ENCODE measurements around the gene MARCKSL1. TPM values are rescaled to one million over a fixed set of nuclear protein-coding genes. Genes with fewer than 3 reads are reported as not detected.

Gene MARCKSL1, protein sequence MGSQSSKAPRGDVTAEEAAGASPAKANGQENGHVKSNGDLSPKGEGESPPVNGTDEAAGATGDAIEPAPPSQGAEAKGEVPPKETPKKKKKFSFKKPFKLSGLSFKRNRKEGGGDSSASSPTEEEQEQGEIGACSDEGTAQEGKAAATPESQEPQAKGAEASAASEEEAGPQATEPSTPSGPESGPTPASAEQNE
- total RNA-seq: 28.5 TPM
- long read RNA-seq, transcript MARCKSL1-201 (2 exons, 1,699 nt): major isoform, 53 of 56 reads
- long read RNA-seq, partial matches to known transcripts: 0 of 56 reads
- long read RNA-seq, other reads (novel, unspliced or antisense): 3 of 56 reads

DNA sequence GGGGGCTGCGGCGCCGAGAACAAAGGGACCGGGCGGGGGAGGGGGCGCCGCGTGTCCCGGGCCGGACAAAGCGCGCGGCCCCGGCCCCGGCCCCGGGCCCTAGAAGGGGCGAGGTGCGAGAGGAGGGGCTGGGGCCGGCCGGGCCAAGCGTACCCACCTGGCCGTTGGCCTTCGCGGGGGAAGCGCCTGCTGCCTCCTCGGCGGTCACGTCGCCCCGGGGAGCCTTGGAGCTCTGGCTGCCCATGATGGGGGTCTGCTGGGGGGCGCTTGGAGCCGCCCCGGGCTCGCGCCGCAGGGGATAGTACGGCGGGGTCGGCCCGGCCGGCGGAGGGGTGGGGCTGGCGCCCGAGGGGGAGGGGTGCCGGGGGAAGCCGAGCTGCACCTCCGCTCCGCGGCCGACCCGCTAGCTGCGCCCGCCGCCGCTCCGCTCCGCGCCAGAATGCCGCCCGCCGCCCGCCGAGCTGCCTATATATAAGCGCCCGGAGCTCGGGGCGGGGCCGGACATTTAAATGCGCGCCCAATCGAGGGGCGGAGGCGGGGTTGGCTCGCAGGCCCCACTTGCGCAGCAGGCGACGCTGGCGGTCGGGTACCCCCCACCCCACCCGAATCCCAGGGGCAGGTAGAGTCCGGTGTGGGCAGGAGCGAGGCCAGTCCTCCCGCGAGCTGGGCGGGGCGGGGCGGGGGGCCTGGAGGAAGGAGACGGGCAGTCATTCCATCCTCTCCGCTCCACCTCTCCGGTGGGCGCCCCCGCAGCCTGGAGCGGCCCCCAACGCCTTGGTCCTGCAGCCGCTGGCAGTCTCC, at the start of gene MARCKSL1:
TSS of gene MARCKSL1 (minus strand) at position 444 of the 801 bp plus-strand sequence. CDS start at position 244, 200 bp downstream.
- peak; percentile 73 for ATAC-seq
- DNase-seq (ENCODE audit: missing footprints): peak; percentile 93
- intact Hi-C loops (cut with DNase I): no loop called here

DNA sequence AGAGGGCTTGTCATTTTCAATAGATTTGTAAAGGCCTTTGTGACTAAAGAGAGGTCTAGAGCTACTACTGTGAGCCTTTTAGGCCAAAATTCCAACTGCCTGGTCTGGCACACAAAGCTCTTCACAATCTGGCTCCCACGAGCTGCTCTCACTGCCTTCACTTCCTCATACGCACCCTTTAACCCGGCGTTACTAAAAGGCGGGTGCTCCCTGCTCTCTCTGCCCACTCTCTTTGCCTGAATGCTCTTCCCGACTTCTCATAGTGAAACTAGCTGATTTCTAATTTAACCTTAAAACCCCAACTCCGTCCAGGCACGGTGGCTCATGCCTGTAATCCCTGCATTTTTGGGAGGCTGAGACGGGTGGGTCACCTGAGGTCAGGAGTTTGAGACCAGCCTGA, 44.0 kb upstream of the MARCKSL1 start:
- no peak for DNase-seq (ENCODE audit: missing footprints)
- no peak for ATAC-seq
- intact Hi-C loops (cut with DNase I): no loop called here

DNA sequence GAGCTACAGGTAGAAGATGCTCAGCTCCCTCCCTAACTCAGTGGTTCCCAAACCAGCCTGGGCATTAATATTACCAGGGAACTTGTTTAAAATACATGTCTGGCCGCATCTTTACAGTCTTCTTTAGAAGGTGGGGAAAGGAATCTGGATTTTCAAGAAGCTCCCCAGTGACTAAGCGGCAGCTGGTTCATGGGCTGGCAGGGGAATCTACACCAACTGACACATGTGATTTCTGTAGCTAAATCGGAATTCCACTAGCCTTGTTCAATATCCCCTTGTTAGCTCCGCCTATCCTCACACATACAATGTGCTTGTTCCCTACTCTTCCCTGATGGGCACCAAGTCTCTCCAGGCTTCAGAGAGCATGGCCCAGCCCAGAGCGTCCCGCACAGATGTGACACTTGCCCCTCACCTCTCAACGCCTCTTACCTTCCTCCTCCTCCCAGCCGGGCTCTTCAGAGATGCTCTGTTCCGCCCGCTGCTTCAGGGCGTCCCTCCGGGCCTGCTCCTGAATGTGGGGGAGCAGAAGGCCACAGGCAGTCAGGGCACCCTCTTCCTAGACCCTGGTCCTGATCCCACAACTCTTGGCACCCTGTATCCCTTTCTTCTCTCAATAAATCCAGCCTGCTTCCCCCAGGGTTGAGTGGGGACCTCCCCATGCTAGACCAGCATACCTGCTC, 41.6 kb upstream of the MARCKSL1 start:
- intact Hi-C loops (cut with DNase I): no loop called here
- DNase-seq (ENCODE audit: missing footprints) (no peak), ATAC-seq (no peak)

DNA sequence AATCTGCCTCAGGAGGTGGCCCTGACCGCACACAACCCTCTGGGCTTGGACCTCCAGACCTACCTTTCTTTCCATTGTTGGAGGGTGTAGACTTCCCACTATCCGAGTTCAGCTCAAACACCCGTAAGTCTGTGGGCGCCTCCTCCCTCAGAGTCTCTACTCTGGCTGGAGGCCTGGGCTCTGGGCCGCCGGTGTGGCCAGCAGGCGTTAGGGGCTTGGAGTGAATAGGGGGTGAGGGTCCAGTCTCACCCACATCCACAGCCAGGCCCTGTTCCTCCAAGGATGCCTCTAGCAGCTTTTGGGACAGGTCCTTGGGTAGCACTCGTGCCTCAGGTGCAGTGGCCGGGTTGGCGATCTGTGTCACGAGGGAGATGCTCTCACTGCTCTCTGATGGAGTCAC, 40.2 kb upstream of the MARCKSL1 start:
- ATAC-seq (no peak), DNase-seq (ENCODE audit: missing footprints) (no peak)
- intact Hi-C loops (cut with DNase I): no loop called here

DNA sequence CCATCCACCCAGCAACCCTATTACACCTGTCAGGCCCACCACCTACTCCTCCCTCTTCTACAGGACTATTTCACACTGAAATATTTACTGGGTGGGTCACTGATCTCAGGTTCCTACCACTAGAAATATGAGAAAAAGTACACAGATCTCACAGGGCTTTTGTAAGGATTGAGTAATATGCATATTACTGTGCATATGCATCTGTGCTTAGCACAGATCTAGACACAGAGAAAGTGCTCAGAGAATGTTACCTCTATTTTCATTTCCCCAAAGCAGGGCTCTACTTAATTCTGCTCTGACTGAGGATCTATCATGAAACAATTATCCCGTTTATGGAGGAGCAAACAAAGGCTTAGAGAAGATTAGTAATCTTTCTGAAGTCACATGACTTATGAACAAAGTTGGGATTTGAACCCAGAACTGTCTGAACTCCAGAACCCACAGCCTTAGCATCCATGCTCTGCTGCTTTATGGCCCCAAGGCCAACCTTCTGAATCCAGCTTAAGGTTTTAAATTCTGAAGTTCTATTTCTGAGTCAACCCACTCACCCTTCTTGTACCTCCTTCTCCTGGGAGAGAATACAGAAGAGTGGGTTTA, 38.1 kb upstream of the MARCKSL1 start:
- intact Hi-C loops (cut with DNase I): no loop called here
- DNase-seq (ENCODE audit: missing footprints): no peak

DNA sequence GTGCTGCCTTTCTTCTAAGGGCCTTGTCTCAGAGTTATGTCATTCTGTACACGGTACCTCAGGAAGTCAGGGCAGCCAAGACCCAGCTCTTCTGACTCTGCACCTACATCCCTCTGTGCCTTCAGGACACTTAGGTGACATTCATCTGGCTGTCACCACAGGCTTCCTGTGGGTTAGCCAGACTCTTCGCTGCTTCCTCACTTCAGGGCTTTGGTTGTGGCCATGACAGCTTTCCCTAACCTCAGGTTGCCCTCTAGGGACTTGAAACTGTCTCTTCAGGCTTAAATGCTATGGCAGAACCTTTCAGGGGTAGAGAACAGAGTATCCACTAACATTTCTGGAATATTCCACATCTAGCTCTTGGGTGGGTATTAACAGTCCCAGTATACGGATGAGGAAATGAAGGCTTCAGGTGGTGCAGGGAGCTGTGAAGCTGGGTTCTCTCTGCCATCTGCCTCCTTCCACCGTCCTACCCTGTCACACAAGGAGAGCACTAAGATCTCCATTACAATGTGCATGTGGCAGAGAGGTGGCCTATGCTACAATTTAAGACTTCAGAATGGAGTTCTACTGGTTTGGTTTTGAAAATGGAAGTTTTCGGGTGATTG, 36.2 kb upstream of the MARCKSL1 start:
- intact Hi-C loops (cut with DNase I): no loop called here
- DNase-seq (ENCODE audit: missing footprints) (no peak), ATAC-seq (no peak)

More for the DNA sequence above, 38.1 kb upstream of the MARCKSL1 start:
- ATAC-seq: no peak

DNA sequence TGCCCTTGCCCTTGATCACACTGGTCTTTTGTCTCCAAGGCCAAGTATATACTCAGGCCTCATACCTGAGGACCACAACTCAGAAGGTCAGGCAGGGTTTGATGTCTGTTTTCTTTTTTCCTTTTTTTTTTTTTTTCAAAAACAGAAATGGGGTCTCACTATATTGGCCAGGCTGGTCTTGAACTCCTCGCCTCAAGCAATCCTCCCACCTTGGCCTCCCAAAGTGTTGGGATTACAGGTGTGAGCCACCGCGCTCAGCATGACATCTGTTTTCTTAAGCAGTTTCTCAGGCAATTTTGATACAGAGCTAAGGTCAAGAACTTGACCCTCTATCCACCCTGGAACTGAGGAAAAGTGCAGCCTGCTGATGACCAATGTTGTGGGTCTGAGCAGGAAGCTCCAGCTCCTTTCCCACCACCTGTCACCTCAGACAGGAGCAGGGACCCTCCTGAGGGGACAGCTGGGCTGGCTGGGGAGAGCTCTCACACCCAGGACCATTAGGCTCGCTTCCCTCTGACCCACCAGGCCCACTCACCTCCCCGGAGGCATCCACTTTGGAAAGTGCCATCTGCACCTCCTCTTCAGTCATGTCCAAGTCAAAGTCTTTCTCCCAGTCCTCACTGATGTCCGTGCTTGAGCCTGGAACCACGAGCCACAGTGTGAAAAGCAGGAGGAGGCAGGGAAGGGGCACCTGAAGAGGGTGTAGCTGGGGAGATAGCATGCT, 32.0 kb upstream of the MARCKSL1 start:
- DNase-seq (ENCODE audit: missing footprints): no peak
- no peak for ATAC-seq
- intact Hi-C loops (cut with DNase I): no loop called here

DNA sequence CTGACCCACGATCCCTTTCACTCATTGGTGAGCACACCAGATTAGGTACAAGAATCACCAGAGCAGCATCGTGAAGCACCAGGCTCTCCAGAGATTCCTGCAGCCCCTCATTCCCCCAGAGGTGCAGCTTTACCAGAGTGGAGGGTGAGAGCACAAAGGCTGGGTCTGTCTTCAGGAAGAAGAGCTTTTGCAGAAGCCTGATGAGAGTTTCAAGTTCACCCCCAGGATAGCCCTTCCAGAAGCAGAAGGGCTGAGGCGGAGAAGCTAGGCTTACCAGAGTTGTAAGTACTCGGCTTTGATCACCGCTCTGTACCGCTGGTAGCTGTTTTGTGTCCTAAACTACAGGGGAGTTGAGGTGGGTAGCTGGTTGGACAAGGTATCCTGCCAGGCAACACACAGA, 29.4 kb upstream of the MARCKSL1 start:
- no peak for ATAC-seq

DNA sequence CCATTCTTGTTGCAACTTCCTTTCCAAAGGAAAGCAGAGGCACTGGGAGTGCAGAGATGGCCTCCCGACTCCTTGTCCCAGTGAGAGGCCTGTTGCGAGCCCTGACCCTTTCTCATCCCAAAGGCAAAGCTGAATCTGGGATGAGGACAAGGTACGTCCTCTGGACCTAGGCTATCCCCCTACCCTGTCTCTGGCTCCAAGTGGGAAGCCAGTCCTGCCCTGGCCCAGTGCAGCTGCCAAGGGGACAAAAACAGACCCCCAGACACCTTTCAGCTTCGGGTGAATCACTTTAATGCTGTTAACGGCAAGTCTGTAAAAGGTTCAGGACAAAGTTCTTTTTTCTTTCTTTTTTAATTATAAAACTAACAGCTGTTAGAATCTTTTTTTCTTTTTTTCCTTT, 28.8 kb upstream of the MARCKSL1 start:
- intact Hi-C loops (cut with DNase I): no loop called here
- DNase-seq (ENCODE audit: missing footprints) (no peak), ATAC-seq (no peak)

More for the DNA sequence above, 29.4 kb upstream of the MARCKSL1 start:
- intact Hi-C loops (cut with DNase I): no loop called here
- no peak for DNase-seq (ENCODE audit: missing footprints)

DNA sequence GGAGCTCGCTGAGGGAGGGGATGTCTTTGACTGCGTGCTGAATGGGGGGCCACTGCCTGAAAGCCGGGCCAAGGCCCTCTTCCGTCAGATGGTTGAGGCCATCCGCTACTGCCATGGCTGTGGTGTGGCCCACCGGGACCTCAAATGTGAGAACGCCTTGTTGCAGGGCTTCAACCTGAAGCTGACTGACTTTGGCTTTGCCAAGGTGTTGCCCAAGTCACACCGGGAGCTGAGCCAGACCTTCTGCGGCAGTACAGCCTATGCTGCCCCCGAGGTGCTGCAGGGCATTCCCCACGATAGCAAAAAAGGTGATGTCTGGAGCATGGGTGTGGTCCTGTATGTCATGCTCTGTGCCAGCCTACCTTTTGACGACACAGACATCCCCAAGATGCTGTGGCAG, 27.7 kb upstream of the MARCKSL1 start:
- no peak for ATAC-seq
- intact Hi-C loops (cut with DNase I): no loop called here
- DNase-seq (ENCODE audit: missing footprints): no peak

DNA sequence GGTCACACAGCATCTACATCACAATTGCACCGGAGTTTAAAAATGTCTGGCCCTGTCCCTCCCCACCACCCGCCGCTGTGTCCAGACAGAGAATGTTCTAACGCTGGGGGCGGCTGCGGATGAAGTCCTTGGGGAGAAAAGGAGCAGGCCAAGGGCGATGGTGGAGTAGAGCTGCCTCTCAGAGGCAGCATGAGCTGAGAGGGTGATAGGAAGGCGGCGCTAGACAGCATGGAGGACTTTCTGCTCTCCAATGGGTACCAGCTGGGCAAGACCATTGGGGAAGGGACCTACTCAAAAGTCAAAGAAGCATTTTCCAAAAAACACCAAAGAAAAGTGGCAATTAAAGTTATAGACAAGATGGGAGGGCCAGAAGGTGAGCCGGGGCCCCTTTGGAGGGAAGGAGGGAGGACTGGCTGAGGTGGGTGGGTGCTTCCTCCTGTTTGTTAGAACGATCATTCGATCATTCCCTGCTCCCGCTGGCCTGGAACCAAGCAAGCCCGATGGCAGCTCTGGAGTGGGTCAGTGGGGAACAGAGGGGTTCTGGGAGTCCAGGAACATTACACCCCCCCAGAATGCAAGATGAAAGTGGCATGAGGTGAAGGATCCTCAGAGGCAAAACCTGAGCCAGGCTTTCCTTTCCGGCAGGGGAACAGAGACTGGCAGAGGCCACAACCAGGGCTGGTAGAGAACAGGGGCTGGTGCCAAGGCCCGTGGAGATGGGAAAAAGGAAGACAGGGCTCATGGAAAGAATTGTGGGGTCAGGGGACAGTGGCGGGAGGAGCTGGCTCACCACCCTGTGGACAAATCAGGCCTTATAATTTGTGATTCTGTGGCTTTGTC, 26.7 kb upstream of the MARCKSL1 start, which contains the start of the genes FAM229A and TSSK3:
TSS of gene FAM229A (minus strand) at position 12 of the 840 bp plus-strand sequence. CDS start 394 bp downstream, outside the sequence.
TSS of gene TSSK3 (plus strand) at position 66 of the 840 bp plus-strand sequence. CDS start at position 229, 163 bp downstream.
- intact Hi-C loops (cut with DNase I): no loop called here
- DNase-seq (ENCODE audit: missing footprints) (no peak), ATAC-seq (no peak)

DNA sequence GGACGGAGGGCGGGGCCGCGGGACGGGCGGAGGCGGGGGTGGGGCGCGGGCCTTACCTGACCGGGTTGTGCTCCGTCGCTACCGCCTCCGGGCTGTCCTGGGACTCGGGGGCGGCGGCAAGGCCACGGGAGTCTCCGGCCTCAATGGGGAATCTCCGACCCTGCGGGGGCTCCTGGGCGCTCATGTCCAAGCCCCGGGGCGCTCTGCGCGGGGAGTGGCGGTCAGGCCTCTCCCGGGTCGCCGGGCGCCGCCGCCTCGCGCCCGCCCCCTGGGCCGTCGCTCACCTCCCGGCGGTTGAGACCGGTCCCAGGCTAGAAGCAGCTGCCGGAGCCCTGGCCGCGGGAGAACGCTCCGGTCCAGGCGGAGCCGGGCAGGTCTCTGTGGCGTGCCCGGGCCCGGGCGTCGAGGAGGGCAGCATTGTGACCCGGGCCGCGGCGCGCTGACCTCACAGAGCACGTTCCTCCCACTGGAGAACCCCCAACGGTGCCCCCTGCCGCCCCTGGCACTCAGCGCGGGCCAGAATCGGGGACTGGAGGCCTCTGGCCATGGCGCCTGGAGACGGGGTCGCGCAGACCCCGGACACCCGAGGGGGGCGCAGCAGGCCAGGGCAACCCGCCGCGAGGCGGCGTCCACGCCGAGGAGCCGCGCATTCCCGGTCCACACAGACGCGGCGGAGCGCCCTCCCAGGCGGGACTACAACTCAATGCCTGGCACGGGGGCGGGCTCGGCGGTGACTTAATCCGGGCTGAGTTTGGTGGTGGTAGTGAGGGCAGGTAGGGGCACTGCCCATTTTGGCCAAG, 25.8 kb upstream of the MARCKSL1 start:
- peak; percentile 87 for DNase-seq (ENCODE audit: missing footprints)
- intact Hi-C loops (cut with DNase I): no loop called here
- ATAC-seq: peak; percentile 77

DNA sequence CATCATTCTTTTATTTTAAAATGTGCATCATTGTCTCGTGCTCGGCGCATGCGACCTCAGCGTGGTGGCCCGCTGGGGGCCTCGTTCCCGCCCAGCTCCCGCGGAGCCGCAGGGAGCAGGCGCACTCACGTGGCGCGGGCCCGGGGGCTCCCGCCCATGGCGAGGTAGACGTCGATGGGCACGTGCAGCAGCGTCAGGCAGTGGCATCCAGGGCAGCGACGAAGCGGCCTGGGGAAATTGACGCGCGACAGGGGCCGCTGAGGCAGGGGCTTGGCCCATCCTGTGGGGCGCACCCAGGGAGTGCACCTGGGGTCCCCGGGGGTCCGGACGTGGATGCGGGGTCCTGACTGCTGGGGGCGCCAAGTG, 25.3 kb upstream of the MARCKSL1 start:
- ATAC-seq (no peak), DNase-seq (ENCODE audit: missing footprints) (no peak)
- intact Hi-C loops (cut with DNase I): no loop called here

DNA sequence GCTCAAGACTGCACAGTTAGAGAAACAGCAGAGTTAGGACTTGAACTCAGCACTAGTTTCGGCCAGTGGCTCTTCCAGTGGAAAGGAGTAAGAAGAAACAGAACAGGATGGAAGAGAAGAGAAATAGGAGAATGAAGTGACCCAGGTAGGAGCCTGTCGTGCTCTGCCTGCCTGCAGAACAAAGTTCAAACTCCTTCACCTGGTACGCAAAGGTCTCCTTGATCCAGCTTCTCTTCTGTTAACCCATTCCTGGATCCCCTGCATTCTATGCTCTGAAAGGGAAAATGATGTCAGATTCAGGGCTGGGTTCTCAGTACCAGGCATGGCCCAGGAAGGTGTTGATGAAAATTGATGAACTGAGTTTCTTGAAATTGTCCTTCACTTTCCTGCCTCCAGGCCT, 22.4 kb upstream of the MARCKSL1 start:
- intact Hi-C loops (cut with DNase I): no loop called here
- ATAC-seq: no peak
- DNase-seq (ENCODE audit: missing footprints): no peak

DNA sequence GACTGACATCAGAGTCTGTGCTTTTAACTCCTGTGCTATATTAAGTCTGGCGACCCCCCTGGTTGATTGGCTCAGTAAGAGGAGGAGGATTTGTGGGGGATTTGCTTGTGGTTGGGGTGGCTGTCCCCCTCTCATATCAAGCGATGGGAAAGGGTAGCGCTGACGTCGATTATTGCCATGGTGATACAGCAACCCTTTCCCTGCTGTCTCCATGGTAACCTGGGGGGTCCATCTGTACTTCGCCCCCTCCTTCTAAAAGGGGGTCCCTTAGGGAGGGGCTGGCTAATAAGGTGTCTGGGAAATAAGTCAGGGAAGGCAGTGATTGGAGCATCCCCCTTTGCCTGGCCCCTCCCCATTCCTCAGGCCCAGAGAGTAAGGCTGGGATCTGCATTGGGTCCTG, 21.6 kb upstream of the MARCKSL1 start:
- no peak for DNase-seq (ENCODE audit: missing footprints)
- no peak for ATAC-seq
- intact Hi-C loops (cut with DNase I): no loop called here

DNA sequence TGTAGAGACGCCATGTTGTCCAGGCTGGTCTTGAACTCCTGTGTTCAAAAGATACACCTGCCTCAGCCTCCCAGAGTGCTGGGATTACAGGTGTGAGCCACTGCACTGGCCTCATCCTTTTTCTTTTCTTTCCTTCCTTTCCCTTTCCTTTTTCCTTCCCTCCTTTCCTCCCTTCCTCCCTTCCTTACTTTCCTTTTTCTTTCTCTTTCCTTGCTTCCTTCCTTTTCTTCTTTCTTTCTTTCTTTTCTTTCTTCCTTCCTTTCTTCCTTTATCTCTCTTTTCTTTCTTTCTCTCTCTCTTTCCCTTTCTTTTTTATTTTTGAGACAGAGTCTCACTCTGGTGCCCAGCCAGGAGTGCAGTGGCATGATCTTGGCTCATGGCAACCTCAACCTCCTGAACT, 20.4 kb upstream of the MARCKSL1 start:
- DNase-seq (ENCODE audit: missing footprints): no peak
- intact Hi-C loops (cut with DNase I): no loop called here
- no peak for ATAC-seq

All from Right ventricle myocardium inferior (tissue), 1 donor.